DND-41 (cell line): Measurements from ENCODE around the gene HSPA12B.

Source experiments
- EZH2 ChIP-seq: IDR thresholded peaks from 3 replicates; pipeline ENCODE4 v1.6.1; 2012; ENCODE audit warnings: borderline replicate concordance, low read depth, mild to moderate bottlenecking, moderate library complexity, low read length, inconsistent platforms; ENCODE audit not compliant: severe bottlenecking
- TF ChIP-seq, protein P1 (sequence below): IDR thresholded peaks from 2 replicates; pipeline ENCODE4 v1.5.1; 2012; ENCODE audit warnings: borderline replicate concordance, low read length, moderate library complexity, mild to moderate bottlenecking; ENCODE audit not compliant: poor library complexity, severe bottlenecking; ENCODE audit errors: extremely low read depth

DNA sequence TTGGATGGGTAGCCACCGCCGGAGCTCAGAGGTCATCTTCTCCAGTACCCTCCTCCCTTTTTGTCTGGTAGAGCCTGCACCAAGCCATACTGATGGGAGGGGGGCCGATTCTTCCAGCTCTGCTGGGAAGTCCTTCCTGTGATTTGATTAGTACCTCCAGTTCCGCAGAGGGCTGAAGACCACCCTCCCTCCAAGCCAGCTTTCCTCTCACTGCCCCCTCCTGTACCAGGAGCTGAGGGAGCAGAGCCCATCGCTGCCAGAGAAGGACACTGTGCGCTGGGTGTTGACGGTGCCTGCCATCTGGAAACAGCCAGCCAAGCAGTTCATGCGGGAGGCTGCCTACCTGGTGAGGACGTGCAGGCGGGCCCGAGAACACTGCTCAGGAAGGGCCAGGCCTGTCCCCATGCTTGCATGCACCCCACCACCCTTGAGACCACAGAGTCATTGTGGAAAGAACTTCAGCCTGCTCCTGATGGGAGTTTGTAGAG lies 13.2 kb downstream of the HSPA12B start:
- TF ChIP-seq, protein P1, sequence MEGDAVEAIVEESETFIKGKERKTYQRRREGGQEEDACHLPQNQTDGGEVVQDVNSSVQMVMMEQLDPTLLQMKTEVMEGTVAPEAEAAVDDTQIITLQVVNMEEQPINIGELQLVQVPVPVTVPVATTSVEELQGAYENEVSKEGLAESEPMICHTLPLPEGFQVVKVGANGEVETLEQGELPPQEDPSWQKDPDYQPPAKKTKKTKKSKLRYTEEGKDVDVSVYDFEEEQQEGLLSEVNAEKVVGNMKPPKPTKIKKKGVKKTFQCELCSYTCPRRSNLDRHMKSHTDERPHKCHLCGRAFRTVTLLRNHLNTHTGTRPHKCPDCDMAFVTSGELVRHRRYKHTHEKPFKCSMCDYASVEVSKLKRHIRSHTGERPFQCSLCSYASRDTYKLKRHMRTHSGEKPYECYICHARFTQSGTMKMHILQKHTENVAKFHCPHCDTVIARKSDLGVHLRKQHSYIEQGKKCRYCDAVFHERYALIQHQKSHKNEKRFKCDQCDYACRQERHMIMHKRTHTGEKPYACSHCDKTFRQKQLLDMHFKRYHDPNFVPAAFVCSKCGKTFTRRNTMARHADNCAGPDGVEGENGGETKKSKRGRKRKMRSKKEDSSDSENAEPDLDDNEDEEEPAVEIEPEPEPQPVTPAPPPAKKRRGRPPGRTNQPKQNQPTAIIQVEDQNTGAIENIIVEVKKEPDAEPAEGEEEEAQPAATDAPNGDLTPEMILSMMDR = no peak
- TF ChIP-seq EZH2 = no peak
